ENCODE measurements around the gene STX17.
A peak's percentile ranks its signal among the peaks of the same experiment; 100 is the strongest.
"Not testable (repeated sequence)": the region's sequence is repeated elsewhere in the genome, so short reads cannot be mapped to it uniquely, and the experiment has no call there.

STX17 gene

GRCh38 chr9:99970481-99970880 lies 64.0 kb downstream of the STX17 start:
- no peak for DNase-seq (ENCODE audit: low read depth)

GRCh38 chr9:99971410-99971809 lies 65.0 kb downstream of the STX17 start:
- DNase-seq (ENCODE audit: low read depth), result no peak

- no peak for DNase-seq (ENCODE audit: low read depth)
Observed at GRCh38 chr9:99973455-99973854, 67.0 kb downstream of the STX17 start.

GRCh38 chr9:99977033-99977792 lies 70.8 kb downstream of the STX17 start:
- no peak for DNase-seq (ENCODE audit: low read depth)

DNA sequence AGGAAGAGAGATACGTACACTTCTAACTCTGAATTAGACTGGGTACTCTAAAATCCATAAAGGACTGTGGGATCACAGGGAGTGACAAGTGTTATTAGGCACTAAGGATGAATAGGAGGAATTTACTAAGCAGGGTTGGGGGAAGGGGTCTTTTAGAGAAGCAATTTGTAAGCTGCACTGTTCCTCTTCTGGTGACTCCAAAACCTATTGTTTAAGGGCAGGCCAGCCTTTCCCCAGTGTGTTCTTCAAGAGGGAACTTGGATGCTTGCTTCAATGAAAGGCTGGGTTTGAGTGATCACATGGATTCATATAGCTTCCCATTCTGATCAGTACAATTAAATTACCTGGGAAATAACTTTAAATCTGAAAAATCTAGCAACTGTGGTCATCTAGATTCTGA lies 71.8 kb downstream of the STX17 start:
- DNase-seq (ENCODE audit: low read depth), result no peak

GRCh38 chr9:99980598-99980997 lies 74.1 kb downstream of the STX17 start:
- no peak for DNase-seq (ENCODE audit: low read depth)

GRCh38 chr9:99986642-99987041 lies 80.2 kb downstream of the STX17 start:
- no peak for DNase-seq (ENCODE audit: low read depth)

DNA sequence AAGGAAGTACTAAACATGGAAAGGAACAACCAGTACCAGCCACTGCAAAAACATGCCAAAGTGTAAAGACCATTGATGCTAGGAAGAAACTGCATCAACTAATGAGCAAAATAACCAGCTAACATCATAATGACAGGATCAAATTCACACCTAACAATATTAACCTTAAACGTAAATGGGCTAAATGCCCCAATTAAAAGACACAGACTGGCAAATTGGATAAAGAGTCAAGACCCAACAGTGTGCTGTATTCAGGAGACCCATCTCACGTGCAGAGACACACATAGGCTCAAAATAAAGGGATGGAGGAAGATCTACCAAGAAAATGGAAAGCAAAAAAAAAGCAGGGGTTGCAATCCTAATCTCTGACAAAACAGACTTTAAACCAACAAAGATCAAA lies 84.1 kb downstream of the STX17 start:
- not testable (repeated sequence) for DNase-seq (ENCODE audit: low read depth)

GRCh38 chr9:99998266-99998665 lies 91.8 kb downstream of the STX17 start:
- no peak for DNase-seq (ENCODE audit: low read depth)

DNA sequence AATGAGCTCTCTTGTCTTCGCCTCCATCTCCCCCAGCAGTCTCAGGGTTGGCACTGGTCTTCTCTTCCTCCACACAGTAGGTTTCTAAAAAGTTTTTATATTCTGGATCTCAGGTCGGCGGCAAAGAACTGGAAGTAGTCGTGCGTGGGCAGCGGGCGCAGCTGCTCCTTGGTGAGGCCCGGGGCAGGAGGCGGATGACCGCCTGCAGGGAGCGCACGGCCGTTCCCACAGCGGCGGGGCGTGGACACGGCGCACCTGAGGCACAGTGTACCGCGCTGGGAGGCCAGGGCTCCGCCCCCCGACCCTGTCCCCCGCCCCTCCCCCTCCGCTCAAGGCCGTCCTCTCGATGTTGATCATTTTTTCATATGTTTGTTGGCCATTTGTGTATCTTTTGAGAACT lies 92.4 kb downstream of the STX17 start:
- no peak for DNase-seq (ENCODE audit: low read depth)

DNA sequence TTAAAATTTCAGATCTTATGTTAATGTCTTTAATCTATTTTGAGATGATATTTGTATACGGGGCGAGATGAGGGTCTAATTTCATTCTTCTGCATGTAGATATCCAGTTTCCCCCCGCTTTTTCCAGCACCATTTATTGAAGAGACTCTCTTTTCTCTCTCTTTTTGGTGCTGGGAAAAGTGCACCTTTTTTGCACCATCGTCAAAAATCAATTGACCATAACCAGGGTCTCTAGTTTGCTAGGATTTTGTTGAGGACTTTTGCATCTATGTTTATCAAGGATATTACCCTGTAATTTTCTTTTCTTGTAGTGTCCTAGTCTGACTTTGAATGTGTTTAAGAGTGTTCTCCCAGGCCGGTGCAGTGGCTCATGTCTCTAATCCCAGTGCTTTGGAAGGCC lies 93.3 kb downstream of the STX17 start:
- no peak for DNase-seq (ENCODE audit: low read depth)

DNA sequence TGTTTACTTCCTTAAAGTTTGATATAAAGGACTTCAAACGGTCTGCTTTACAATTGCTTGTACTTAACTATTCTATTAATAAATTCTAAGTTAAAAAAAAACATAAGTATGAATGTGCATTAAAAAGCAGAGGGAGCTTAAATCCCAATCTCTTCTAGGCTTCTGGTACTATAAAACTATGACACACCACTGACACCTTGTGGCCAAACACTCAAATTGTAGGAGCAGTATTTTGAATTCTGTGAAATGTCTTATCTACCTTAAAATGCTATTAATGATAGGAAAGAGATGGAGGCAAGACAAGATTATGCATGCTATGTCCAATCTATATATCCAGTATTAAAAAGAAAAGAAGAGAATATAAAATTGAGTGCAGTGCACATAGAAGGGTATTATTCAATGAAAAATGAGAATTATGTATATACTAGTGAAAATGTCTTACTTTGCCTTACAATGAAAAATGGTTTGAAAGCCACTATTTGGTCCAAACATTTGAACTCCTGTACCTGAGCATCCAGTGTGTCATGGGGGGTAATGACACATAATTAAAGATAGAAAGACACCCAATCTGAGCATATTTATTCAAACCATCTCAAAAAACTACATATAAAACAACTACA lies 104.7 kb downstream of the STX17 start:
- DNase-seq (ENCODE audit: low read depth), result peak; percentile 40

DNA sequence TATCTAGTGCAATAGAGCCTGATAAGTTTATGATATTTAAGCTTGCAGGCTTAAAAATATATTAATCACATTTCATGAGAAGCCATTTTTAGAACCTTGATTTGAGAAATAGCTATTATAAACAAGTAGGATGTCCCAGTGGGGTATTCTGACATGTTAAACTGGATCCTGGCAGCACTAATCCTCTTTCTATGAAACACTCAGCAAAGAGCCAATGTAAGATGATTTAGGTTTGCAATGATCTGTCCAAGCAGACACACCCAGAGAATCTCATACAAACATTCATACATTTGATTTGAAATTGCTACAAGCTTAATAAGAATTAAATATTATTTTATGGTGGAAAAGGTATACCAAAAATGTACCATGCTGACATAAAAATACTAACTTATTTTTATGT lies 105.8 kb downstream of the STX17 start:
- DNase-seq (ENCODE audit: low read depth), result no peak

DNA sequence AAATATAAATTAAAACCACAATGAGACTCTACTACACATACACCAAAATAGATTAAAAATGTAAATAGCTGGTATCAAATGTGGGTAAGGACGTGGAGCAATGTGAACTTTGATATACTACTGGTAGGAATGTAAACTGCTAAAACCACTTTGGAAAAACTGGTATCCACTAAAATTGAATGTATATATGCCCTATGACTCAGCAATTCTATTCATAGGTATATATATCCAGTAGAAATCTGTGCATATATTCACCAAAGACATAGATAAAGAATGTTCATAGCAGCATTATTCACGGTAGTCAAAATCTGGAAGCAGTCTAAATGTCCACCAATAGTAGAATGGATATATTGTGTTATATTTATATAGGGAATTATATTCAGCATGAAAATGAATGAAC lies 107.1 kb downstream of the STX17 start:
- no peak for DNase-seq (ENCODE audit: low read depth)

- DNase-seq (ENCODE audit: low read depth), result no peak
Observed at GRCh38 chr9:100014846-100015245, 108.4 kb downstream of the STX17 start.

GRCh38 chr9:100019541-100019940 lies 113.1 kb downstream of the STX17 start:
- DNase-seq (ENCODE audit: low read depth), result no peak

All from fibroblast of gingiva (primary cell).